Right lung (tissue), 5 donors: ENCODE data around the gene RHOBTB3. TPM values are rescaled to one million over a fixed set of nuclear protein-coding genes. Genes with fewer than 3 reads are reported as not detected.

Source experiments
- DNase-seq, 2 donors: peaks; one replicate each; pipeline ENCODE4 v3.0.0-alpha.2; 2013
- polyA plus RNA-seq, 5 donors: library from polyadenylated mRNA; unstranded; fragments of 120-200 nt; gene quantifications; one replicate each; pipeline versions ENCODE4 v1.2.1 to v1.2.3, GENCODE V29; 2013; ENCODE audit warnings: inconsistent platforms in 1 of 5, low replicate concordance in 1 of 5; ENCODE audit not compliant: insufficient read length in 5 of 5, insufficient read depth in 1 of 5

RHOBTB3 gene
- polyA plus RNA-seq, 5 donors: 38.8 to 71.9 (median 69.6) TPM

DNA sequence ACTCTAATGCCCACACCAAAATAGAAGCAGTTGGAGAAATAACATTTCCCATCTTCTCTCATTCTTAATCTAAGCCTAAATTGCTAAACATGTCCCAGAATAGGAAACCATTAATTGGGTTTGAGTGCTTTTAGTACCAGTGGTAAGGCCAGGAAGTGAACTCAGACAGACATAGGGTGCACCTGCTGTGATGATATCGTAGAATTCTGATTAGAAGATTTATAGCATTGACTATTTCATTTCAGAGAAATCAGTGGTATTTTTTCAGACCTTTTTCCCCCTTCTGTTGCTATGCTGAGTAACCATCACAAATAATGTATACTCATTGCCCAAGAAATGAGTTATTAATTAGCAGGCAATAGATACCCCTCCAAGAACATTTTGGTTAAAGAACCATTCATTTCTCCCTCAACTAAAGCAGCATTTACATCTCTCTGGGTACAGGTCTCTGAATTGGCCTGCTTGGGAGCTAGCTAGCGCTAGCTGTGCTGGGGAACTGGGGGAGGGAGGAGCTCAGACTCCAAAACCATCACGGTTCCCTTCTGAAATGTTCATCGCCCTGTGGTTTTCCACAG, 84.1 kb downstream of the RHOBTB3 start:
- DNase-seq: no peak

DNA sequence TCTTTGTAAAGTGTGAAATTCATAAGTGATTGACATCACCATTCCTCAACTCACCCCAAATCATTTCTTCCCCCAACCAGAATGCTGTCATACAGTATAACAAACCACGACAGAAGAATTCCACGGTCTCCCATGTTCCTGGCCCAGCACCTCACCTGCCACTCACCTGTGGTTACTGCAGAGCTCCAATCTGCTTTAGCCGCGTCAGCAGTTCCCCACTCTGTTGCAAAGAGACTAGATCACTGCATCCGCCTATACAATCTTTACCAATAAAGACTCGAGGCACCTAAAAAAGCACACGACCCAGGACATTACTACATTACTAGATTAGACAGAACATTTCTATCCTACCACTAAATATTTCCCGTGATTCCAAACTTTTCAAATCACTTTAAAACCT, 85.2 kb downstream of the RHOBTB3 start:
- DNase-seq: no peak

DNA sequence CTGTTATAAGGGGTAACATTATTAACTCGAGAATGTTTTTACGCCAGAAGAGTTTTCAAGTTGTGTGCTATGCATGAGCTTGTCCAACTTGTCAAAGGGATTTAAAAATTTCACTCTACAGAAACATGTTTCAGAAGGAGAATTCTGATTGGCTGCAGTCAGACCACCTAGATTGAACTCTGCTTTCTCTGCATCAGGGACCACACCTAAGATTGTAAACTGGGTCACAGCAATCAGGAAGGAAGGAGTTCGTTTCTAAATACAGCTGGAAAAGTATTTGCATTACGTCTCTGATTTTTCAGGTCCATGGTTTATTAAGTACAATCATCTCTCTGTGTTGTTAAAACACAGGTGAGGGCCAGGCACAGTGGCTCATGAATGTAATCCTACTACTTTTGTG, 85.6 kb downstream of the RHOBTB3 start:
- DNase-seq: no peak

DNA sequence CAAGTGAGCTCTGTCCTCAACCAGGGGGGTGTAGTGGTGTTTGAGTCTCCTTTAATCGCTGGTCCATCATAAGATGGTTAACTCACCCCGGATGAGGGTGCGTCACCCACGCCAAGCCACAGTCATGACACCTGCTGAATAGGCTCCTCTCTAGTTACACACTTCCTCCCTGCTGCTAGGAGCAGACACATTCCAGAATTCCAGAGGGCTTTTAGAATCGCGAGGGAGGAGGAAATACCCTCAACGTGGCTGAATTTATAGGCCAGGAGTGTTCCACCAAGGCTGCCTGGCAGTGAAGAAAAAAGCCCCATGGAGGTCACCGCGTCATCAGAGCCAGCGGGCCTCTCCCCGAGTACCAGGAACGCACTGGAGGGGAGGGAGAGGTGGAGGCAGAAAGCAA, 86.3 kb downstream of the RHOBTB3 start:
- no peak for DNase-seq

DNA sequence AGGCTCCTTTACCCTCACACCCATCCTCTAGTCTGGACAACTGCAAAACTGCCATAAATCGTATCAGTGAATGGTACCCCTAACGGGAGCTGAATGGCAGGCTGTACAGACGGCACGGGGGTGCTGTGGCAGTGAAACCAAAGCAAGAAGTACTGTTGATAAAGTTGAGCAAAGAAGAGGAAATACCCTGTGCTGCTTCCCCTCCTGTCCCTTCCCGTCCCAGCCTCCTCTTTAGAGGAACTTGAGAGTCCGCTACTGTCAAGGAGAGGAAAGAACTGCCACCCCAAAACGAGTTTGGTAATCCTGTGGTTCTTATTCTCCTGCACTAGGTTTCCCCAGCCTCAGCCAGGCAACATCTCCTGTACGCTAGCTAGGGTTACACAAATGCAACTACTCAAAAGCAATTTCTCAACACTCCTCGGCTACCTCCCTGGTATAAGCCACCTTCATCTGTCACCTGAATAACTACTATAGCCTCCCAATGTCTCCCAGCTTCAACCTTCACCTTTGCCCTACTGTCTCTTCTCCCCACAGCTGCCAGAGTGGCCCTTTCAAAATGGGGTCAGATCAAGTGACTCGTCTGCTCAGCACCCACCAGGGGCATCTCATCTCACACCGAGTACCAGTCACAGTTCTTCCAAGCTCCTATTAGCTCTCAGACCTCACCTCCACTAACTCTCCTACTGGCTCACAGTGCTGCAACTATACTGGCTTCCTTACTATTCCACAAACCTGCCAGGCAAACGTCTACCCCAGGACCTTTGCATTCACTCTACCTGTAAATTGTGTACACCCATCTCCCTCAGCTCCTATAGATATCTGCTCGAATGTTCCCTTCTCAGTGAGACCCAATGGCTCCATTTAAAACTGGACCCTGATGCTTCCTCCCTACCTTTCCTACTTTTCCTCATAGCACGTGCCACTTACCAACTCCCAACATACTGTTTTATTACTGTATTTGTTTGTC, 87.3 kb downstream of the RHOBTB3 start:
- no peak for DNase-seq

DNA sequence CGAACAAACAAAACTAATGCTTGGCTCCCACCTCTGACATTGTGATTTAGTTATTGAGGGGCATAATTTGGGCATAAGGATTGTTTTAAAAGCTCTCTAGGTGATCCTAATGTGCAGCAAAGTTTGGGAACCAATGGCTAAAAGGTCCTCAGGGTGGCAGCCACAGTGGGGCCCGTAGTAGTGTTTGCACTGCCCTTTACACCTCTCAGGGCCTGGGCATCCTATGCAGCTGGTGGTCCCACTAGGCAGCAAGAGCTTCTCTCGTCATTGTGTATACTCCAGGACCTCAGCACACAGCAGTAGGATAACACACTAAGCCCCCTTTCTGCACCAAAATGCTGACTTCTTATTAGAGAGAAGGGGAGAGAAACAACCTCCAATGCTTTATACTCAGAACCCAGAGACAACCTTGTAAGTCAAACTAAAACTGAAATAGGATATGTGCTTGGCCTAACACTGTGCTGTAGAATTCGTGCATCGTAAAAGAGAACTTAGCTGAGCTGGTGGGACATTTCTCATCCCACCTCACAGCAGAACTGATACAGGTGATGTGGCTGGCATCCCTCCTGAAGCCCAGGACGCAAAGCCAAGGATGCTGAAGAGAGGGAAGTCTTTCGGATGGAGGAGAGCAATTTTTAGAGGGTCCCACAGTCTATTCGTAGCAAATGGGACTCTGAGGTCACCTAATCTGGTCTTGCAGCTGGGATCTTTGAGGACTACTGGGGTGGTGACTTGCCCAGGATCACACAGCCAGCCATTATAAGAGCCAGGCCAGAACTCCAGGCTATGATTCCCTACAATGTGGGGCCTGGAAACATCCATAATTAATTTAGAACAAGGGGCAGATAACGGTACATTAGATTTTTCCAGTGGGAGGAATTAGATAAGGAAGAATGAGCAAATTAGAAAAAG, 90.2 kb downstream of the RHOBTB3 start:
- DNase-seq: no peak

DNA sequence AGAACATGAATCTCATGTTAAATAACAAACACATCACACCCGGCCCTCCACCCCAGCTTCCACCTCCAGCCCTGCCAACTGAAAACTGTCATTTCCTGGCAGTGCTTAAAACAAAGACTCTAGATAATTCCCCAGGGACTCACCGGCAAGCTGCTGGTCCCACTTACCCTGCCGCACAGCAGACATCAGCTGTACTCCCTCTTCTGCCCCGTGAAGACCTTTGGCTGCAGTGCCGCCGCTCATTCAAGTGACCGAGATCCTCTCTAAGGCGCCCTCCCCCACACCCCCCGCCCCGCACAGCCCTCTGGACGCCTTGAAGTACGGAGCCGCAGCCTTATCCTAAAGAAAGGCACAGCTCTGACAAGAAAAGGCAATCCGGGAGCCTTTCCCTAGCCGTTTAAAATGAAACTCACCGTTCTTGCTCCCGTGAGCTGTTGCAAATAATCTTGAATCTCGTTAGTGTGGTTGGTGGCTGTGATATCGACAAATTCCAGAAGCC, 91.0 kb downstream of the RHOBTB3 start:
- peak; percentile 43 to 55 for DNase-seq

DNA sequence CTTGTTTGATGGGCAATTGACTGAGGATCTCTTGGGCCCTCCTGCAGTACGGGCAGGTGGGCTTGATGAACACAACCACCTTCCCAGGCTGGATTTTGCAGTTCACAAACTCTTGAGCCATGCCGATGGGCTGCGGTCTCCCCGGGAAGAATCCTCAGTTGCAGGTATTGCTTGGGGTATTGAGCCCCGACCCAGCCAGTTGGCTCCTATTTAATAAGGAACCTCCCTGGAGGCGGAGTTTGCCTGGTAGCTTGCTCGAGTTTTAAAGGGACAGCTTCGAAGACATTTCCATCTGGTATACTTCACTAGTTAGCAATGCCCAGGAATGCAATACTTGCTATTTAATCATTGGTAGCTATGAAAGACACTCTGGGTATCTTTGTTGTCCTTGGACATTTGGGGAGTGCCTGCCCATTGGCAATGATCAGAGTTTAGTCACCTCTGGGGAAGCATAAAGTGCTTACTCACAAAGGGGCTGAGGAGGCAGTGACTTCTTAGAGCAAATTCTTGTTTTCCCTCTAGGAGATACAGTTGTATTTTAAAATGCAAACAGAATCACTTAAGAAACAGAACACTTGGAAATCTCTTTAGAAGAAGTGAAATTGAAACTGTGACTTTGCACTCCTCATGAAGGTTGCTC, 91.5 kb downstream of the RHOBTB3 start, which contains the start of gene GLRX:
GLRX (minus strand) TSS at position 185 of the 640 bp plus-strand sequence; CDS start at position 121, 64 bp downstream.
- peak; percentile 53 to 61 for DNase-seq

DNA sequence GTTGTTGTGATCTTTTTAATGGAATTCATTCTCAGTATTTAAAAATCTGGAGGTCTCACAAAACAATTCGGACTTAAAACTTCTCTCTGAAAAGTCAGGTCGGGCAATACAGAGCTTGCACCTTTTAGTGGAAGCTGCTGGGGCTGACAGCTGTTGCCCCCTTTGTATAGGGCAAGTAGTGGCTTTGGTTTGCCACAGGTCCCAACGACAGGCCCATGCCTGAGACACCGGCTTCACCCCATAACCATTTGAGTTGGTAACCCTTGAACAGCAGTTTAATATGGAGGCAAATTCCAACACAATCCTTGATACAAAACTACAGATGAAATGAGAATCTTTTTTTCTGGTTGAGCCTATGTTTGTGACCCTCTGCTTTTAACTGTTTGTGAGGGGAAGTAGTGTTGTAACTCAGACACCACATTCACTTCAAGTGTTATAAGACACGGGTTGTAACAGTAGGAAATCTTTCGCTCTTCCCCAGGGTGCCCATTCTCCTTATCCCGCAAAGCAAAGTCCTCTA, 92.1 kb downstream of the RHOBTB3 start:
- DNase-seq: no peak

DNA sequence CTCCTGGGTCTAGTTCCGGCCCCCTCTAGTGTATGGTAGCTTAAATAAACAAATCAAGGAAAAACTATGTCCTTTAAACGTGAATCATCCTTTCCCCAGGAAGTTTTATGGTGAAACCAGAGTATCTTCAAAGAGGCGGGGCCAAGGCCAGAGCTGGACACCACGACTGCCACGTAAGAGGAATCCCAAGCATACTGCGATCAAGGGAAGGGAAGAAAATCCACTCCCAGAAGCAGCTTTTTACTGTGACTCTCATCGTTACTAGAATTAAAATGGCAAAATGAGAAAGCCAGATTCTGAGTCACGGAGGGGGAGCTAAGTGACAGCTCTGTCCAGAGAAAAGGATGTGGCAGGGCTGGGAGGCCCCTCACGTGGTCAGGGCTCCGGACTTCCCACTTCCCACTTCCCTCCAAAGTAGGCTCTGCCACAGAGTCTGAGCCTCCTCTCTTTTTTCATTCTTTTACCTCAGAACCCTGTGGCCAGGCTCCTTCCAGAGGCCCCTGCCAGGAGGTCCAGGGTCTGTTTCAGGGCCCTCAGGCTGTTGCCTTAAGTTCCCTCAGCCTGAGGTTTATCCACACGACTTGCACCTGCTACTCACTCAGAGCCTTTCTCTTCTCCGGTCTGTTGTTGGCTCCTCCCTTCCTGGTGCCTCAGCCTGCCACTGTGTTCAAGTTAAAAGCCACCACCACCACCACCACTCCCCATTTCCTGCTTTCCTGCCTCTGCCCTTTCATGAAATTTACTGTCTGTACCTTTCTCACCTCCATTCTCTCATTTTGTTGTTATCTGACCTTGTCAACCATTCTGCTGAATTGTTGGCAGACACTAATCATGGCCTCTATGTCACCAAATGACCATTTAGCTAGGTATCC, 92.8 kb downstream of the RHOBTB3 start:
- no peak for DNase-seq

DNA sequence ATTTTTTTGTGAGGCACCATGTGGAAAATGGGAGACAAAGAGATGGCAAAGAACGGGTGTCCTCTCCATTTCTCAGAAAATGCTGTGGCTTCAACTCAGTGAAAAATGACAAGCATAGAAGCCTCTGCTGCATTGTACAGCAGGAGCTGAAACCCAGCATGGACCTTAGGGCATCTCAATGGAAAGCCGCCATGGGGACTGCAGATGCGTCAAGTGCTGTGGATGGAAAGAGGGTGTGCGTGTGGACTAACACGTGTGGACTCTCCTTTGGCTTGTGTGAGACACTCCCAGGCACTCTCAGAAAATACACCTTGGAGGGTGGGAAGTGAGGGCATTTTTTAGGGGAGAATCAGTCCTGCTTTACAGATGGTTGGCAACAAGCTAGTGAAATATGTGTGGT, 93.6 kb downstream of the RHOBTB3 start:
- DNase-seq: no peak

DNA sequence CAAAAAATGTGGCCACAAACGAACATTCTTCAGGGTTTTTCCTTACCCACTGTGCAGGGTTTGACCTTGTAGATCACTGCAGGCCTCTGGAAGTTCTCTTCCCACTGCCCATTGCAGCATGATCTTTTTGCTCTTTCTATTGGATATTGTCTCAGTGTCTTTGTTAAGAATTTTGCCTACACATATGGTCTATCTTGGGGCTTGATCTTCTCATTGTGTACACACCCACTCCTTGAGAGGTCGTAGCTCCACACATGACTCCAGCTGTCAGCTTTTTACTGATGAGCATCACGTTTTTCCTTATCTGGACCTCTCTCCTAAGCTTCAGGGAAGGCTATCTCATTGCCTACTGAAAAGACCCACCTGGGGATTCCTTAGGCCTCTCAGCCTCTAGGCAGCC, 94.4 kb downstream of the RHOBTB3 start:
- no peak for DNase-seq

DNA sequence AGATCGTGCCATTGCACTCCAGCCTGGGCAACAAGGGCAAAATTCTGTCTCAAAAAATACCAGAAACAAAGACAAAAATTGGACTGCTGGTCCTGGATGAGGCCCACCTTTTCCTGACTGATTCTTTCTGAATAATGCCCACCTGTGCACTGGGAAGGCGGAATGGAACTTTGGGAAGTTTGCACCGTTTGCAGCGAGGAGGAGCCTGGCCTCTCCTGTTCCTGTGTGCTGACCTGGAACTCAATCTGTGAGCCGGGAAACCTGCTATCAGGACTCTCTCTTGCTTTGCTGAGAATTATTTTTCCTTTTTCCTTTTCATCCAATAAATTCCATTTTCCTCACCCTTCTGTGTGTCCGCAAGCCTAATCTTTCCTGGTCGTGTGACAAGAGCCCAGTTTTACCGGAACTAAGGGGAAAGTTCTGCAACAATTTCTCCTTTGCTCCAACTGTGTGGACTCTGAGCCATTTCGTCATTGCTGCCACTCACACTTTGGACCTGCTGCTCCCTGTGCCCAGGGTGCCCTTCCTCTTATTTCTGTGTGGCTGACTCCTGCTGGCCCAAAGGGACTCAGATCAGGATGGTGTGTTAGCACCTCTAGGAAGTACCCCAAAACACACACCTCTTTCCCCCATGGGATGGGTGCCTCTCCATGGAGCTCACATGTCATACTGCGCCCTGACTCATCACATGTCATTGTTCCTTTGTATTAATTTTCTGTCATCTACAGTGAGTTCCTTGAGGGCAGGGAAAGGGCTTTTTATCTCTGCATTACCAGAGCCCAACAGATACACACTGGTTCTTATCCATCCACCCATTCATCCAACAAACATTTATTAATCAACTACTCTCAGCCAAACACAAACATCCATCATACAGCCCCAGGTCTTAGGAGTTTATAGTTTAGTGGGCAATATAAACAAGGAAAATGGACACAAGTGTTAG, 96.1 kb downstream of the RHOBTB3 start:
- no peak for DNase-seq

DNA sequence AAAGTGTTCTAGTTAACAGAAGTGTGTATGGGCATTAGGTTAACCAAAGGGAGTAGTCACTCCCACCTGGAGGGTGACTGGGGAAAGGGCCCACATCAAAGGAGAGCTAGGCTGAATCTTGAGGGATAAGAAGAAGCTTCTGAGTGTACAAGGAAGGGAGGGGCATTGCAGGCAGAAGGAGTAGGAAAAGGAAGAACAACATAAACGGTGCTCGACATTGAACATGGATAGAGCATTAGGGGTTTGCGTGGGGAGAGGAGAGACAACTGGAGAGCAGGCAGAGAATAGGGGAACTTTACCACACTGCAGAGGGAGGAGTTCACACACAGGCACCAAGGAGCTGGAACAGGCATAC, 96.7 kb downstream of the RHOBTB3 start:
- DNase-seq: no peak

DNA sequence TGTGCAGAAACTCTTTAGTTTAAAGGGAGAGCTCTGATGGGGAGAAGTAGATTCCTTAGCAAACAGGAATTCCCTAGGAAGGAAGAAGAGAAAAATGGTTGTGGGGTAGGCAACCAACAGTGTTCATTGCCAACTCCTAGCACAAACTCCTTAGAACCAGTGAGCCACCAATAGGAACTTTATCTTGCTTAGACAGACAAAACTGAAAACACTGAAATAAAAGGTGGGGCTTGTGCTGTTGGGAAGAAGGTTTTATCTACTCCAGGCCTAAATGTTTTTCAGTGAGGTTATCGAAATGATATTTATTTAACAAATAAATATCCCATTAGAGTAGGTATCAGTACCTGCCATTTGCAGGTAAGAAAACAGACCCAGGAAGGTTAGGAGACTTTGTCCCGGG, 99.1 kb downstream of the RHOBTB3 start:
- no peak for DNase-seq

DNA sequence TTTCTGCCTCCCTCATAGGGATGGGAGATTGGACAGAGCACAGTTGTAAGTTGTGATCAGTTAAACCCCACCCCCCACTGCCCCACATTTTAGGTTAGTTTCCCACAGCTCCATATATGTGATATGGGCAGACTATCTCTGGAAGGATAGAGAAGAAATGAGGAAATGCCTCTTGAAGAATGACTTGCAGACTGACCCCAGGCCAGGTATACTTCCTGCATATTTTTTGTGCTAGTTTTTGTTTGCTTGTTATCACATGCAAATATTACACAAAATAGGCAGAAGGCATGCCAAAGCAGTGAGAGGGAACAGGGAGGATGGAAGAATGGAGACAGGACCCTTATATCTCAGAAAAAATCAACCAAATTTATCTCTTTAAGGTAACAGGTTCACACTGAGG, 101.5 kb downstream of the RHOBTB3 start:
- no peak for DNase-seq

DNA sequence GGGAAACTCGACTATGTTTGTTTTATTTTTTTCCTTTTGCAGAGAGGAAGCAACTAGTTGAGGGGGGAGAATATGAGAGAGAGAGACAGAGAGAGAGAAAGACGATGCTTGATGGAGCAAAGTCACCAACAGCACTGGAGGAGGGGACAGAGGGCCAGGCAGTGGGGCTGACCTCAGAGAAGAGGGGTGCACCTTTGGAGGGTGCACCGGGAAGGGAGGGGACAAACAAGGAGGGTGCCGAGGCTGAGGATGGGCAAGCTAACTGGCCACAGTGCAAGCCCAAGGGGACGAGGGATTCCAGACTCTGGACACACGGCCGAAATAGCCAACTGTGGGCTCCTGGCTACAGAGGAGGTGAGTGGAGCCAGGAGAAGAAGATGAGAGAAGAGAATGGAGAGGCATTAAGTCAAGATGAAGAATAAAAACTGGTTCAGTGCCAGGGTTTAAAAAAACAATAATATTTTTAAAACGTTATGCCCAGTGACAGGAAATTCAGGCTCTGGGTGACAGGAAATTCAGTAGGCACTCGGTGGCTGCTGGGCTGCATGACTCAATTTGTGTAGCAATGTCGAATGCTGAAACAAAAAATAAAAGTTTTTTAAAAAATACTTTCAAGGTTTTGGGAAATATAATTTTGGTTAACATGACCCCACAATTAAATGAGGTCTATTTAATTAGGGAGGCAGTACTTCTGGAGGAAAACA, 104.7 kb downstream of the RHOBTB3 start:
- DNase-seq: no peak

DNA sequence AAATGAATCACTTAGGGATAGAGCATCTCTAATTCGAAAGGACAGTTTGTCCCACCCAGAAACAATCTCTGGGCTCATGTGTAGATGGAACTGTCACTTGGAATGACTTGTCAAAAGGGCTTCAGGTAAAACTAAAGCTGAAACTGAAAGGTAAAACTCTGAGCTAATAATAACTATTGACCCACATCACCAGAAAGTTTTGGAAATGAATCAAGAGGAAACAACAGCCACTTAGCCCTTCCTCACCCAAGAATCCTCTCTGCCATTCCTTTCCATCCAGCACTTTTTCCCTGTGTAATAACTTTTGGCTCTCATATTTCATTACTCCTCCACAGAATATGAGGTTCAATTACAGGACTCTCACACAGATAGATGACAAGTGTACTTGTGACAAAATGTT, 105.4 kb downstream of the RHOBTB3 start:
- DNase-seq: no peak
